Mesodermal cell (in vitro differentiated cells): ENCODE measurements around the gene EPS15.

Experiments
- H3K27ac ChIP-seq: 2 replicates; pipeline ENCODE4 v1.7.0; 2013; ENCODE audit warnings: mild to moderate bottlenecking, low read depth, low read length, moderate library complexity; ENCODE audit not compliant: severe bottlenecking
- H3K36me3 ChIP-seq: 2 replicates; pipeline ENCODE4 v1.7.1; 2013; ENCODE audit warnings: mild to moderate bottlenecking, low read length, moderate library complexity; ENCODE audit not compliant: control insufficient read depth, insufficient read depth
- H3K4me1 ChIP-seq: one replicate; pipeline ENCODE4 v1.7.1; 2013; ENCODE audit warnings: mild to moderate bottlenecking, low read length; ENCODE audit not compliant: insufficient read depth, control insufficient read depth, poor library complexity, severe bottlenecking
- H3K4me3 ChIP-seq: 2 replicates; pipeline ENCODE4 v1.7.0; 2013; ENCODE audit warnings: low read length, control low read depth, mild to moderate bottlenecking; ENCODE audit not compliant: insufficient read depth, poor library complexity, severe bottlenecking; ENCODE audit errors: extremely low read depth
- H3K9me3 ChIP-seq: 2 replicates; pipeline ENCODE4 v1.7.1; 2013; ENCODE audit warnings: mild to moderate bottlenecking, low read length, moderate library complexity; ENCODE audit not compliant: control insufficient read depth
- WGBS, 2 experiments: methylation state at CpG; one replicate each; pipeline ENCODE4 v1.1.5; 2013; ENCODE audit warnings: missing lambda C conversion rate in 2 of 2; ENCODE audit not compliant: insufficient coverage in 2 of 2; 5-methylcytosine and 5-hydroxymethylcytosine counted together

Gene EPS15

GRCh38 chr1:51345300-51345687, 173.8 kb downstream of the EPS15 start:
- Histone ChIP-seq H3K4me3 (no peak overlapping the region), H3K27ac (no peak overlapping the region), H3K4me1 (no peaks in the 10 kb centered on the region), H3K9me3 (no peaks in the 10 kb centered on the region), H3K36me3 (no peaks in the 10 kb centered on the region)
- 73 to 80% methylated on average over 11 to 12 of the region's 15 CpGs for WGBS, 2 experiments

- Histone ChIP-seq H3K36me3 (no peaks in the 10 kb centered on the region), H3K27ac (no peak overlapping the region), H3K4me3 (no peak overlapping the region), H3K9me3 (no peaks in the 10 kb centered on the region), H3K4me1 (no peaks in the 10 kb centered on the region)
- 5 to 21% methylated on average over 36 to 42 of the region's 60 CpGs for WGBS, 2 experiments
Observed at GRCh38 chr1:51344602-51345299, 174.3 kb downstream of the EPS15 start.

- WGBS, 2 experiments, result 94% methylated on average over 3 to 7 of the region's 7 CpGs
- H3K36me3 ChIP-seq, result no peaks in the 10 kb centered on the region
- H3K9me3 ChIP-seq, result no peaks in the 10 kb centered on the region
- H3K4me3 ChIP-seq, result no peak overlapping the region
- H3K4me1 ChIP-seq, result no peaks in the 10 kb centered on the region
- H3K27ac ChIP-seq, result no peak overlapping the region
Observed at GRCh38 chr1:51344276-51344601, 174.8 kb downstream of the EPS15 start.

GRCh38 chr1:51343624-51344023, 175.4 kb downstream of the EPS15 start:
- WGBS, 2 experiments, result 94 to 96% methylated on average over 3 of the region's 3 CpGs
- Histone ChIP-seq H3K9me3 (no peaks in the 10 kb centered on the region), H3K36me3 (no peaks in the 10 kb centered on the region), H3K4me1 (no peaks in the 10 kb centered on the region), H3K4me3 (no peak overlapping the region), H3K27ac (no peak overlapping the region)

DNA sequence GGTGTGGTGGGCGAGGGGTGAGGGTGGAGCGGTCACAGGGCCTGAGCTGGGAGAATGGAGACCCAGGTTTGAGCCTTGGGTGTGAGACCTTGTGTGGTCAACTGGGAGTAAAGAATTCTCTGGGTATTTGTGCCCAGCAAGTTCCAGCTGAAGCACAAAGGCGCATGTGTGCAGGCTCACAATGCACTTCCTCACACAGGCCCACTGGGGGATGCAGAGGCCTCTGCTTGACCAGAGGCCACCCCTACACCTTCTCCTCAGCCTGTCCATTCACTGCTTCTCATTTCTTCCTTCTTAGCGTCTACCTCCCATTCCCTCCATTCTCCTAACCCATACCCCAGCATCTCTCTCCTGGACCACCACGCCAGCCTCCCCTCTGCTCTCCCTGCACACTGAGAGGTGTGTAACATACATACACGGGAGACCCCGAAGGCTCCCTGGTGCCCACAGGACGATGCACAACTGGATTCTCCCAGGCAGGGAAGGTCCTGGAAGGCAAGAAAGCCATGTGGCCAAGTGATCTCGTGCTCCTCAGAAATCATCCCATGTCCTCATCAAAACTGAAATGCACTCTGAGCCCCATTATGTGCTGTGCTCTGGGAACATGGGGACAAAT, 176.4 kb downstream of the EPS15 start:
- H3K36me3 ChIP-seq, result no peaks in the 10 kb centered on the region
- no peak overlapping the region for H3K27ac ChIP-seq
- H3K4me1 ChIP-seq, result no peaks in the 10 kb centered on the region
- WGBS, 2 experiments, result 94 to 96% methylated on average over 6 to 9 of the region's 9 CpGs
- no peak overlapping the region for H3K4me3 ChIP-seq
- no peaks in the 10 kb centered on the region for H3K9me3 ChIP-seq

DNA sequence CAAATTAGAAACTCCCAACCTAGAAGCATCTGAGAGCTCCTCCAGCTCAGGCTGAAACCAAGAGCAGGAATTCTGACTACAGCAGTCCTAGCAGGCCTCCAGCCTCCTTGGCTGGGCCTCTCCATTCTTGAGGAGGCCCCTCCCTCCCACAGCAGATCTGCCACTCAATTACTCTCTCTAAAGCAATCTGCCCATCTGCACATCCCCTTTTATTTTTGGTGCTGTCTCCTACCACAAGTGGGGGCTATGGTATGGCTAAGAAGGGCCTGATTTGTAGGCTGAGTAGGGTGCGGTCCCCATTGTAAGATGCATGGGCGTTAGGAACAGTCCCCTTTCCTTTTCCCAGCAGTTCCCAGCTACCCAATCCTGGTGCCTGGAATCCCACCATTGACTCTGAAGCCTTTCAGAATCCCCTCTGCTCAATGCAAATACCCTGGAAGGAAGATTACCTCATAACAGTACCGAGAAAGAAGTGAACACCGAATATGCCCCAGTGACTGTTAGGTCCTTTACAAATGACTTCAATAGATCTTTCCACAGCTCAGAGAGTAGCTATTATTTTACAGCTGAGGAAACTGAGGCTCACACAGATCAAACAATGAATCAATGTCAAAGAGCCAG, 177.1 kb downstream of the EPS15 start:
- WGBS, 2 experiments, result 60 to 94% methylated on average over 1 to 3 of the region's 4 CpGs
- H3K36me3 ChIP-seq, result no peaks in the 10 kb centered on the region
- no peak overlapping the region for H3K27ac ChIP-seq
- no peaks in the 10 kb centered on the region for H3K9me3 ChIP-seq
- no peak overlapping the region for H3K4me3 ChIP-seq
- H3K4me1 ChIP-seq, result no peaks in the 10 kb centered on the region

DNA sequence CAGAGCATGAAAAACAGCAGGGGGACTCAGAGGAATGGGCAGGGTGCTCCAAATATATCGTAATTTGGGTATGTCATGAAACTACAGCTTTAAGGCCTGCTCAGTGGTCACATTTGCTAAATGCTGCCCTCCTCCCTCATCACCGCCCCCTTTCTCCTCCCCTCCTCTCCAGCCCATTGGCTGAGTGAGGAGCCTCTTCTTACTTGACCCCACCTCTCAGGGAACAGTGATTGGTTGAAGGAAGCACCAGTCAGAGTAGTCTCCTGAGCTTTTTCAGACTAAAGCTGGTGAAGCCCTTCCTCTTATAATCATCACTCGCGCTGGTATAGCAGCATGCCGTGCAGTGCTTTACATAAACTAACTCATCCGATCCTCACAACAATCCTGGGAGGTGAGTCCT, 178.7 kb downstream of the EPS15 start:
- 96 to 97% methylated on average over 5 to 6 of the region's 6 CpGs for WGBS, 2 experiments
- Histone ChIP-seq H3K4me3 (no peak overlapping the region), H3K4me1 (no peaks in the 10 kb centered on the region), H3K9me3 (no peaks in the 10 kb centered on the region), H3K27ac (no peak overlapping the region), H3K36me3 (no peaks in the 10 kb centered on the region)

- H3K27ac ChIP-seq, result no peak overlapping the region
- H3K4me3 ChIP-seq, result no peak overlapping the region
- no peaks in the 10 kb centered on the region for H3K9me3 ChIP-seq
- H3K36me3 ChIP-seq, result no peaks in the 10 kb centered on the region
- 80 to 85% methylated on average over 3 to 4 of the region's 4 CpGs for WGBS, 2 experiments
- H3K4me1 ChIP-seq, result peaks cover 4% of the 10 kb centered on the region
Observed at GRCh38 chr1:51336711-51337110, 182.4 kb downstream of the EPS15 start.

DNA sequence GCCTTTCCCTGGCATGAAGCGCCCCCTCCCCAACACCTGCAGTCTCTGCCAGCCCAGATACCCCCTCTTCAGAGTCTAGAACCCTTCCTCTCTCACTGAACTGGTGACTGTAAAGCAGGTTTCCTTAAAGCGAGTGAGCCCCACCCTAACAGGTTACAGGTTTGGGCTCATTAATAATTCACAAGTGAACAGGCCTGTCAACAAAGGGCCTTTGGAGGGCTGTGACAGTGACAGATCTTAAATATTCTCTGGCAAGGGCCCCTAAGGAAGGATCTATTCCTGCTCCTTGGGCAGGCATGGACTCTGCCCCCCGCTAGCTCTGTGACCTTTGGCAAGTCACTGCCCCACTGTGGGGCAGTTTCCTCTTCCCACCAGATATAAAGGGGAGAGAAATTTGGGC, 183.1 kb downstream of the EPS15 start:
- WGBS, 2 experiments, result 95 to 100% methylated on average over 1 to 2 of the region's 3 CpGs
- H3K36me3 ChIP-seq, result no peaks in the 10 kb centered on the region
- H3K27ac ChIP-seq, result no peak overlapping the region
- H3K4me3 ChIP-seq, result no peak overlapping the region
- peaks cover 11% of the 10 kb centered on the region for H3K4me1 ChIP-seq
- no peaks in the 10 kb centered on the region for H3K9me3 ChIP-seq

GRCh38 chr1:51331206-51332100, 187.6 kb downstream of the EPS15 start:
- Histone ChIP-seq H3K36me3 (no peaks in the 10 kb centered on the region), H3K9me3 (no peaks in the 10 kb centered on the region), H3K27ac (peak overlapping the region; percentile 74), H3K4me3 (peak overlapping the region; percentile 33), H3K4me1 (peaks cover 14% of the 10 kb centered on the region)
- WGBS, 2 experiments, result 34 to 38% methylated on average over 5 to 6 of the region's 7 CpGs
